ENCODE results near the gene DNAH5. TPM values are rescaled to one million over a fixed set of nuclear protein-coding genes. Genes with fewer than 3 reads are reported as not detected.

DNAH5 gene
- total and polyA plus RNA-seq, 2 of the 8 experiments (the other 6 are each of a cell fraction or from before 2014, with no cell fraction given), result 0.30 to 0.73 TPM

- no peak overlapping the region for H2BK15ac ChIP-seq (ENCODE audit: low read length)
- H3K23me2 ChIP-seq (ENCODE audit: low read depth, low read length), result no peaks in the 10 kb centered on the region; the same call in 1 of the 2 replicates
- no peak overlapping the region for H2BK120ac ChIP-seq (replicated peaks; ENCODE audit: low read depth, low read length)
- no peak overlapping the region for H4K8ac ChIP-seq (ENCODE audit: extremely low read depth, insufficient read depth, low read length)
- H2BK12ac ChIP-seq (ENCODE audit: low read depth, low read length), result no peak overlapping the region
- FAIRE-seq (no peak), DNase-seq (ENCODE audit: low read depth in 1 of 2, low spot score in 2 of 2) (no peak)
- H3K4me1 ChIP-seq (replicated peaks in 1 of 4; ENCODE audit: control insufficient read depth in 3 of 4, insufficient read depth in 4 of 4, low read length in 3 of 4), result peaks cover 0 to 3% (median 0%) of the 10 kb centered on the region in 4 experiments; a peak in 2 of 7 replicates
- no peaks in the 10 kb centered on the region for H3K79me1 ChIP-seq (ENCODE audit: low read depth, low read length)
- no peak overlapping the region for H3K9ac ChIP-seq (replicated peaks in 1 of 4; ENCODE audit: extremely low read depth in 1 of 4, low read depth in 3 of 4, low read length in 3 of 4)
- no peak overlapping the region for H3K4me2 ChIP-seq (ENCODE audit: insufficient read depth in 1 of 2, low read depth in 2 of 2, low read length in 2 of 2)
- H2AFZ ChIP-seq (ENCODE audit: low read length), result no peak overlapping the region
- no peak overlapping the region for H2BK5ac ChIP-seq (ENCODE audit: low read depth, low read length)
- H4K20me1 ChIP-seq (replicated peaks in 1 of 2; ENCODE audit: control insufficient read depth in 1 of 2, insufficient read depth in 2 of 2, low read length in 2 of 2), result no peaks in the 10 kb centered on the region
- no peaks in the 10 kb centered on the region for H3K9me3 ChIP-seq (ENCODE audit: insufficient read depth in 2 of 2, low read depth in 1 of 2, low read length in 1 of 2)
- H3K56ac ChIP-seq (replicated peaks; ENCODE audit: insufficient read length, low read depth, low read length), result no peak overlapping the region
- H3K27ac ChIP-seq (ENCODE audit: low read depth, low read length), result no peak overlapping the region
- H3K27me3 ChIP-seq (replicated peaks in 1 of 4; ENCODE audit: control insufficient read depth in 3 of 4, extremely low read depth in 1 of 4, insufficient read depth in 3 of 4, low read length in 3 of 4), result no peaks in the 10 kb centered on the region
- no peaks in the 10 kb centered on the region for H3K36me3 ChIP-seq (ENCODE audit: control insufficient read depth in 2 of 4, insufficient read depth in 4 of 4, low read length in 3 of 4)
- no peak overlapping the region for H2BK20ac ChIP-seq (ENCODE audit: low read length)
- H3K4me3 ChIP-seq (ENCODE audit: extremely low read depth in 1 of 4, insufficient read depth in 2 of 4, low read depth in 3 of 4, low read length in 4 of 4), result no peak overlapping the region
- 93% methylated on average over 15 of the region's 15 CpGs; no CpG with 5 or more reads in 1 of the 2 experiments for WGBS, 2 experiments (ENCODE audit: extremely low coverage in 1 of 2, insufficient coverage in 1 of 2, insufficient read length in 1 of 2, insufficient replicate concordance in 2 of 2, low coverage in 1 of 2, low lambda C conversion rate in 2 of 2, missing lambda C conversion rate in 1 of 2)
- TF ChIP-seq TBP (IDR thresholded peaks at IDR 0.05; ENCODE audit: low read depth, low read length) (no peak), GTF2F1 (IDR thresholded peaks at IDR 0.05; ENCODE audit: borderline replicate concordance, low read depth, low read length) (no peak), NRF1 (IDR thresholded peaks at IDR 0.05; ENCODE audit: low read depth, low read length) (no peak), RAD21 (IDR thresholded peaks at IDR 0.05 in 1 of 2, conservative IDR thresholded peaks at IDR 0.05 in 1 of 2; ENCODE audit: low read depth in 2 of 2, low read length in 2 of 2) (no peak), KDM1A (IDR thresholded peaks at IDR 0.05; ENCODE audit: borderline replicate concordance, low read length) (no peak), POLR2AphosphoS5 (IDR thresholded peaks at IDR 0.05; ENCODE audit: low read depth, low read length) (no peak), SRF (IDR thresholded peaks at IDR 0.05; ENCODE audit: low read depth, low read length) (no peak), TAF7 (optimal IDR thresholded peaks at IDR 0.05; ENCODE audit: borderline replicate concordance, low read depth, low read length) (no peak), FOSL1 (IDR thresholded peaks at IDR 0.05; ENCODE audit: insufficient read depth, low read depth, low read length) (no peak), HDAC6 (IDR thresholded peaks at IDR 0.05; ENCODE audit: low read depth, low read length) (no peak), TEAD4 (IDR thresholded peaks at IDR 0.05; ENCODE audit: low read depth, low read length) (no peak), CEBPB (IDR thresholded peaks at IDR 0.05; ENCODE audit: low read depth, low read length) (no peak), EZH2 (IDR thresholded peaks at IDR 0.05; ENCODE audit: low read depth, low read length, severe bottlenecking) (no peak)
- H3K4ac ChIP-seq (replicated peaks; ENCODE audit: insufficient read length, low read depth, low read length), result no peak overlapping the region
- ChIA-PET POLR2A (ENCODE audit: partially characterized antibody) (no interaction called here), CTCF (ENCODE audit: partially characterized antibody) (interaction anchor here (1.1 to 1.2 kb wide), 2 partner anchors 12 to 94 kb away, joined by 3 read pairs; no protein-coding TSS in a partner anchor)
- no peak overlapping the region for H4K5ac ChIP-seq (ENCODE audit: insufficient read length, low read depth, low read length)
- no peak overlapping the region for H3K23ac ChIP-seq (ENCODE audit: insufficient read length)
- H3K14ac ChIP-seq (ENCODE audit: insufficient read length), result no peak overlapping the region
- H2AK5ac ChIP-seq (ENCODE audit: low read depth, low read length), result no peak overlapping the region
- H3K18ac ChIP-seq (ENCODE audit: extremely low read depth, low read length), result no peak overlapping the region
- no peak overlapping the region for H4K91ac ChIP-seq (replicated peaks; ENCODE audit: insufficient read length, low read length)
- H3K79me2 ChIP-seq (ENCODE audit: control insufficient read depth in 1 of 2, insufficient read depth in 2 of 2, low read length in 2 of 2), result no peaks in the 10 kb centered on the region
These were observed 25.4 kb downstream of the DNAH5 start for GRCh38 chr5:13919087-13919486.

Data from H1 (cell line).